IMR-90 (cell line): ENCODE measurements around the gene PSD. TPM values are rescaled to one million over a fixed set of nuclear protein-coding genes. Genes with fewer than 3 reads are reported as not detected.
A peak's percentile ranks its signal among the peaks of the same experiment; 100 is the strongest.

ENCODE experiments used
- ATAC-seq: fragments of 200-7000 bp; cut with Tn5 transposase; 2 replicates; pipeline ENCODE4 v1.9.1; 2020; ENCODE audit warnings: low read depth, mild to moderate bottlenecking, moderate library complexity
- BruUV-seq: library from RNA; stranded (reverse); fragments of 400-500 nt; replicated peaks from 2 replicates; lab custom pipeline; 2021; lab: Mats Ljungman, UMichigan
- CTCF ChIA-PET: fragments of 300-600 bp; formaldehyde crosslinking; extraction: SDS; loops from one replicate; lab custom pipeline; 2021; ENCODE audit warnings: antibody characterized with exemption; lab: Yijun Ruan, JAX
- POLR2A ChIA-PET: fragments of 300-600 bp; sonication (Branson Sonifier 250); formaldehyde crosslinking; loops from one replicate; lab custom pipeline; 2022; ENCODE audit warnings: antibody characterized with exemption; ENCODE audit not compliant: unreplicated experiment; lab: Charles Lee
- DNase-seq: peaks from one replicate; pipeline ENCODE4 v3.0.0; 2013
- H2AFZ ChIP-seq: replicated peaks from 2 replicates; pipeline ENCODE3; 2013; ENCODE audit warnings: low read length, mild to moderate bottlenecking; ENCODE audit not compliant: poor library complexity
- H2AK5ac ChIP-seq: 2 replicates; pipeline ENCODE4 v1.6.1; 2013; ENCODE audit warnings: low read depth, low read length, inconsistent platforms
- H2AK9ac ChIP-seq: replicated peaks from 2 replicates; pipeline ENCODE3; 2013; ENCODE audit warnings: mild to moderate bottlenecking, low read depth, low read length, moderate library complexity; ENCODE audit not compliant: poor library complexity
- H2BK120ac ChIP-seq: 2 replicates; pipeline ENCODE4 v1.6.1; 2013; ENCODE audit warnings: low read depth, low read length, inconsistent platforms
- H2BK15ac ChIP-seq: 3 replicates; pipeline ENCODE4 v1.6.1; 2013; ENCODE audit warnings: low read depth, low read length, inconsistent platforms
- H2BK20ac ChIP-seq: 2 replicates; pipeline ENCODE4 v1.6.1; 2013; ENCODE audit warnings: low read depth, mild to moderate bottlenecking, inconsistent platforms, low read length, moderate library complexity
- H2BK5ac ChIP-seq: 2 replicates; pipeline ENCODE4 v1.6.1; 2013; ENCODE audit warnings: mild to moderate bottlenecking, low read depth, low read length, inconsistent platforms; ENCODE audit not compliant: poor library complexity, severe bottlenecking
- H3K14ac ChIP-seq: replicated peaks from 2 replicates; pipeline ENCODE4 v1.6.1; 2013; ENCODE audit warnings: low read depth, low read length, inconsistent platforms
- H3K18ac ChIP-seq: 2 replicates; pipeline ENCODE4 v1.6.1; 2013; ENCODE audit warnings: low read depth, low read length, control low read depth
- H3K23ac ChIP-seq: 2 replicates; pipeline ENCODE4 v1.6.1; 2013; ENCODE audit warnings: low read depth, low read length, inconsistent platforms
- H3K27ac ChIP-seq: 2 replicates; pipeline ENCODE4 v1.5.1; 2013; ENCODE audit warnings: mild to moderate bottlenecking, control low read depth, low read length; ENCODE audit not compliant: insufficient read depth
- H3K27me3 ChIP-seq: 2 replicates; pipeline ENCODE4 v1.6.1; 2013; ENCODE audit warnings: low read length; ENCODE audit not compliant: control insufficient read depth, insufficient read depth
- H3K36me3 ChIP-seq: 2 replicates; pipeline ENCODE4 v1.6.1; 2013; ENCODE audit warnings: low read length, mixed read lengths; ENCODE audit not compliant: control insufficient read depth, insufficient read depth
- H3K4ac ChIP-seq: 2 replicates; pipeline ENCODE4 v1.6.1; 2013; ENCODE audit warnings: low read depth, low read length, inconsistent platforms
- H3K4me1 ChIP-seq: 2 replicates; pipeline ENCODE4 v1.6.1; 2013; ENCODE audit warnings: low read length, mixed read lengths; ENCODE audit not compliant: control insufficient read depth, insufficient read depth
- H3K4me2 ChIP-seq: 2 replicates; pipeline ENCODE4 v1.6.1; 2013; ENCODE audit warnings: low read depth, mild to moderate bottlenecking, control low read depth, low read length, moderate library complexity
- H3K4me3 ChIP-seq: 2 replicates; pipeline ENCODE4 v1.5.1; 2013; ENCODE audit warnings: low read depth, mild to moderate bottlenecking, control low read depth, low read length, moderate library complexity; ENCODE audit not compliant: insufficient read depth
- H3K56ac ChIP-seq: 2 replicates; pipeline ENCODE4 v1.6.1; 2013; ENCODE audit warnings: low read length, inconsistent platforms; ENCODE audit not compliant: insufficient read depth; ENCODE audit errors: extremely low read depth
- H3K79me1 ChIP-seq, 2 experiments: 2 replicates each; pipeline ENCODE4 v1.6.1; 2013; ENCODE audit warnings: low read length in 2 of 2, inconsistent platforms in 1 of 2, low read depth in 1 of 2
- H3K9ac ChIP-seq: 2 replicates; pipeline ENCODE4 v1.6.1; 2013; ENCODE audit warnings: low read depth, low read length, control low read depth
- H3K9me1 ChIP-seq: 2 replicates; pipeline ENCODE4 v1.6.1; 2013; ENCODE audit warnings: low read length, inconsistent platforms; ENCODE audit not compliant: insufficient read depth
- H3K9me3 ChIP-seq: 2 replicates; pipeline ENCODE4 v1.6.1; 2013; ENCODE audit warnings: low read length; ENCODE audit not compliant: control insufficient read depth, insufficient read depth
- H4K20me1 ChIP-seq: 2 replicates; pipeline ENCODE4 v1.6.1; 2013; ENCODE audit warnings: low read length, inconsistent platforms; ENCODE audit not compliant: insufficient read depth
- H4K5ac ChIP-seq: 2 replicates; pipeline ENCODE4 v1.6.1; 2013; ENCODE audit warnings: mild to moderate bottlenecking, low read depth, low read length, control low read depth
- H4K8ac ChIP-seq, 2 experiments: 2 replicates each; pipeline ENCODE4 v1.6.1; 2013; ENCODE audit warnings: low read depth in 2 of 2, low read length in 2 of 2, control low read depth in 1 of 2, inconsistent platforms in 1 of 2
- H4K91ac ChIP-seq: 2 replicates; pipeline ENCODE4 v1.6.1; 2013; ENCODE audit warnings: low read depth, low read length, inconsistent platforms; ENCODE audit not compliant: insufficient read depth
- CEBPB ChIP-seq: IDR thresholded peaks from 2 replicates; pipeline ENCODE4 v1.6.1; 2012; ENCODE audit warnings: low read depth, low read length, improper control_type of control experiment
- FOS ChIP-seq: fragments of 150-350 bp; IDR thresholded peaks from 2 replicates; pipeline ENCODE4 v1.6.1; 2016; ENCODE audit warnings: low read depth, low read length
- RFX5 ChIP-seq: IDR thresholded peaks from 2 replicates; pipeline ENCODE4 v1.8.0; 2012; ENCODE audit warnings: low read depth, mild to moderate bottlenecking, low read length, moderate library complexity
- WGBS, 2 experiments: methylation state at CpG; one replicate each; pipeline versions ENCODE4 v1.1.5 to v1.1.7; 2013; ENCODE audit warnings: missing lambda C conversion rate in 2 of 2; ENCODE audit not compliant: insufficient read length in 1 of 2; ENCODE audit errors: extremely low coverage in 2 of 2; 5-methylcytosine and 5-hydroxymethylcytosine counted together
- dilution Hi-C: fragments of 300-500 bp; cut with HindIII; formaldehyde crosslinking; loops from one replicate; pipeline ENCODE4 v1.14.3; 2018; ENCODE audit warnings: low sequenced_read_pairs; ENCODE audit not compliant: unreplicated experiment
- in situ Hi-C: fragments of 300-500 bp; cut with MboI; formaldehyde crosslinking; loops from 3 replicates; pipeline ENCODE4 v1.14.3; 2019; ENCODE audit warnings: low sequenced_read_pairs, inconsistent platforms, mixed read lengths
- intact Hi-C: fragments of 100-400 bp; cut with micrococcal nuclease; formaldehyde crosslinking; loops from 2 replicates; pipeline ENCODE4 v1.10.0; 2022
- polyA plus RNA-seq, 3 experiments: library from polyadenylated mRNA; depleted of rRNA; stranded (reverse); fragments of >200 nt; gene quantifications; 2 replicates each; pipeline ENCODE4 v1.2.3, GENCODE V29; 2012; ENCODE audit warnings: low replicate concordance in 1 of 3
- total RNA-seq: library from RNA; depleted of rRNA; stranded (reverse); fragments of >200 nt; gene quantifications from 2 replicates; pipeline ENCODE4 v1.2.3, GENCODE V29; 2012

The PSD gene
- total and polyA plus RNA-seq, 2 of the 4 experiments (the other 2 are of a cell fraction) = 2.0 to 4.4 TPM

DNA sequence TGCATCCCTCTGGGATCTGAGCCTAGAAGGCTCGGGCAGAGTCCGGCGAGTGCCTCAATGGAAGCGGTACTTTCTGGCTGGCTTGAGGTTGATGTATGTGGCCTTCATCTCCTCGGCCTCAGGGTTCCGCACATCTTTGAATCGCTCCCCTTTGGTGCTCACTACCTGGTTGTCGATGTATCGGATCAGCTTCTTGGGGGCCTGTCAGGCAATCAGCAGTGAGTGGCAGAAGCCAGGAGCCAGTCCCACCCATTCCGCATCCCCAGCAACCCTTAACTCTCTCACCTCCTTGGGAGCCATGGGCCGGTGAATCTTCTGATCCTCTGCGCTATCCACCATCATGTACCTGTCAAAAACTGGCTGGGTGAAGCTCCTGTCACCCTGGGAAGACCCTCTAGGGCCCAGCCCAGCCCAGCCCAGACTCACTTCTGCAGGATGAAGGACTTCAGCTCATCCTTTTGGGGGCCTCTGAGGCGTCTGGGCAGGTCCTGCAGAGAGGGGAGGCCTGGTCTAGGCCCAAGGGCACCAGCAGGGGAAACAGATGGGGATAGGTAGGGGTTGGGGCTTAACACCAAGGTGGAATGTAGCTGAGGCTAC lies 4.9 kb upstream of the PSD start:
- H4K5ac ChIP-seq = no peak overlapping the region
- intact Hi-C loops (no loop called here), dilution Hi-C loops (no loop called here), in situ Hi-C loops (no loop called here)
- no peak overlapping the region for H3K18ac ChIP-seq
- H2AFZ ChIP-seq = no peak overlapping the region
- 100% methylated on average over 6 of the region's 13 CpGs; no CpG with 5 or more reads in 1 of the 2 experiments for WGBS, 2 experiments
- H4K20me1 ChIP-seq = no peaks in the 10 kb centered on the region
- no peak overlapping the region for H3K4me3 ChIP-seq
- no peak overlapping the region for H4K91ac ChIP-seq
- TF ChIP-seq FOS = no peak
- TF ChIP-seq CEBPB = no peak
- TF ChIP-seq RFX5 = no peak
- ChIA-PET POLR2A (no interaction called here), CTCF (interaction anchor here (0.9 to 2.1 kb wide), 4 partner anchors 14 to 194 kb away, joined by 3 to 6 read pairs (median 5); partner anchors contain the start of gene NFKB2)
- H3K9ac ChIP-seq = no peak overlapping the region
- no peak overlapping the region for H2BK120ac ChIP-seq
- no peak overlapping the region for H2AK9ac ChIP-seq
- no peak overlapping the region for H4K8ac ChIP-seq
- H2BK5ac ChIP-seq = no peak overlapping the region
- H3K79me1 ChIP-seq = peaks cover 2 to 43% of the 10 kb centered on the region in 2 experiments; a peak in 3 of 4 replicates
- no peak overlapping the region for H2BK20ac ChIP-seq
- H3K27me3 ChIP-seq = peaks cover 5% of the 10 kb centered on the region; the same call in 1 of the 2 replicates
- H2BK15ac ChIP-seq = no peak overlapping the region
- H3K27ac ChIP-seq = no peak overlapping the region
- no peak overlapping the region for H3K14ac ChIP-seq
- H3K4ac ChIP-seq = no peak overlapping the region
- H3K4me2 ChIP-seq = no peak overlapping the region
- H3K4me1 ChIP-seq = peaks cover 11% of the 10 kb centered on the region
- BruUV-seq = TSS peak; percentile 89
- peaks cover 6% of the 10 kb centered on the region; the same call in 1 of the 2 replicates for H3K36me3 ChIP-seq
- no peak overlapping the region for H3K23ac ChIP-seq
- no peaks in the 10 kb centered on the region for H3K9me3 ChIP-seq
- H2AK5ac ChIP-seq = no peak overlapping the region
- H3K9me1 ChIP-seq = peaks cover 13% of the 10 kb centered on the region; the same call in 1 of the 2 replicates
- H3K56ac ChIP-seq = no peak overlapping the region
- DNase-seq (no peak), ATAC-seq (no peak)
